Activated naive CD4-positive, alpha-beta T cell treated with anti-CD3 and anti-CD28 coated beads, Interleukin-2, amount 50 U/mL, for 16 hours (primary cell): ENCODE measurements around the gene SEL1L3.

Experiments used
- DNase-seq: peaks from one replicate; pipeline ENCODE4 v3.0.0-alpha.2; 2020

The SEL1L3 gene

DNA sequence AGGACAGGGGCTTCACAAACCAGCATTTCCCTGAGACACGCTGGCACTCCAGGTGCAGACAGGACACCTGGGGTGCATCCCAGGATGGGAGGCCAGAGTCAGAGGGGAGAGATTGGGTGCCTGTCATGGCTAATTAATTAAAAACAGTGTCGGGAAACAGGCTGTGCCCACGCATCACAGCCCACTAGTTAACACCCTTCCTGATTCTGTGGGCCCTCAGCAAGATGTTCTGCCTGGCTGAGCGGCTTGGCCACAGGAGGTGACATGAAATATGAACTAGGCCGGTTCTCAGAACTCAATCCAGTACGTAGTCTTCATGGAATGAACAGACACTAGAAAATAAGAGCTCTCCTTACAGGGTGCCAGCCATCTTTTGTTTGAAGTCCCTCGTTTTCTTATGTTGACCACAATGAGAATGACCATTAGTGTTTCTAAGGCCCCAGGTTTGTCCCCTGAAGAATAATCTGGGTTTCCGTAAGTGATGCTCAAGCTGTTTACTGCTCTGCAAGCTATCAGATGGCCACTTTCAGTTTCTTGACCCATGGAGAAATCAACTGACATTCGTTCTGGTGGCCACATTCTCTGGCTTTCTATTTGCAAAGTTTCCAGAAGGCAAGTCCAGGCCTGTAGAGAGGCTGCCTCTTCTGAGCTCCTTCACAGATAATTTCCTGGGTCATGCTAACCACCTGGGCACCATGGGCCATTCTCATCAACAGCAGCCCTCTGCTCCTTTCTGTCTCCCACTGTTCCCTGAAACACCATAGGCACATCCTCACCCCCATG, 134.9 kb downstream of the SEL1L3 start:
- DNase-seq = no peak

DNA sequence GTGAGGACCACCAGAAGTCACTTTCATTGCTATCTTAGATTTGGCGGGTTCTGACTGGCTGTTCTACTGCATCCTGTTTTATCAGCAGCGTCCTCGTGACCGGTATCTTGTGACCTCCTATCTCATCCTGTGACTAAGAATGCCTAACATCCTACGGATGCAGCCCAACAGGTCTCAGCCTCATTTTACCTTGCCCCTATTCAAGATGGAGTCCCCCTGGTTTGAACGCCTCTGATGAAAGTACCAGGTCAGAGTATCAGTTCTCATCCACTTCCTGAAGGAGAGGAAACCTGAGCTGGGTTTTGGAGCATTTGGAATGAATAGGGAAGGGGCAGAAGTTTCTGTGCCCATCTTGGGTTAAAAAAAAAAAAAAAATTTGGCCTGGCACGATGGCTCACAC, 136.9 kb downstream of the SEL1L3 start:
- no peak for DNase-seq

DNA sequence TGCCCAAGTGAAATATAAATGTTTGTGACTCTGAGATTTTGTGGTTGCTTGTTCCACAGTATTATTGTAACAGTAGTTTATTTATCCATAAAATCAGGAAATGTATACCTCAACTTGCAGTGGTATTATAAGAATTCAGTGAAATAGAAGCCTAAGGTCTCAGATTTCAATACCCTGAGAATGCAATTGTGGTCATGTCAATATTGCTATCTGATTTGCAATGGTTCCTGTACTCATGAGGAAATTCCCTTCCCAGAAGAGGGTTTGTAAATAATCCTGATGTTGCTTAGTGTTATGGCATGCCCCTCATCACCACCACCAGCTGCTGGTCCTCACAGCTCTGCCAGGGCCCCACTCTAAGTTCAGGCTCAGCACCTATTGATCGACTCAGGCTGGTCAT, 139.4 kb downstream of the SEL1L3 start:
- DNase-seq = no peak

GRCh38 chr4:25722964-25723363, 139.8 kb downstream of the SEL1L3 start:
- DNase-seq = no peak

DNA sequence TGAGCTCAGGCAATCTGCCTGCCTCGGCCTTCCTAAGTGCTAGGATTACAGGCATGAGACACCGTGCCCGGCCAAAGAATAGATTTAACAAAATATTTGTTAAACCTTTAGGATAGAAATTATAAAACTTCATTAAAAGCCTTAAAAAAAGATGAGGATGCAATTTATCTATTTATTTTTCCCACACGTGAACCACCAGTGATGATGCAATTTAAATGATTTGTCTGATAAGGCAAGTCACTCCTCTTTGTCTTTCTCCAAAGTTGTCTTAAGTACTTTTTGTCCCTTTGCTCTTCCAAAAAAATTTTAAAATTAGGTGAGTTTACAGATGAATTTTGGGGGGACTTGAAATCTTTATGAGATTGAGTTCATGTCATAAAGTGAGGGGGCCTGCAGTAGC, 149.0 kb downstream of the SEL1L3 start:
- no peak for DNase-seq

- no peak for DNase-seq
These were observed 150.2 kb downstream of the SEL1L3 start for GRCh38 chr4:25712611-25713010.

DNA sequence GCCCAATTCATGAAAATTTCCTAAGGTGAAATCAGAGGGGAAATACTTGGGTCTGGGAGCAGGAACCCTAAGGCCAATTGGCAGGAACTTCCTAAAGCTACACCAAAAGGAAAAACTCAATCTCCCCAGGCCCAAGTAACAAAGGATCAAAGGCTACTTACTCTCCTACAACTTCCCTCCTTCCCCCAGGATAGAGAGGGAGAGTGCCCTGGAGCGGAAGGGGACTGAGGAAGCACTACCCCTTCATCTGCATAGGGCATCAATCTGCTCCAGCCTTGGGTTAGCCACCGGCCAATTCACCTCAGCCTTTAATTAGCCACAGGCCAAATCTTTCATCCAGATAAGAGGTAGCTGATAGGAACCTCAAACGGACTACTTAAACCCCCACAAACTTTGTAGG, 152.2 kb downstream of the SEL1L3 start:
- DNase-seq = no peak

DNA sequence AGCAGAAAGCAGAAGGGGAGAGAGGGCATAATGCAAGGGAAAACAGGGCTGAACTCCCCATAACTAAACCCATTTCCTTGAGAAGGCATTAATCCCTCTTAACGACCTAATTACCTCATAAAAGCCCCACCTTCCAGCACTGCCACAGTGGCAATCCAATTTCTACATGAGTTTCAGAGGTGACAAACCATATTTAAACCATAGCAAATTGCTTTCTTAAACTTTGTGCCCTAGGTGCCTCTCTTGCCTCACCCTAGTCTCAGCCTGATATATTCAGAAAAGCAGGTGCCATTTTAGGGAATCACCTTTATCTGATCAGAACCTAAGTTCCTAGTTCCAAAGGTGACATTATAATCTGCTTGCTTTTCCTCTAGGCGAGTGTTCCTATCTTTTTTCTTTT, 158.3 kb downstream of the SEL1L3 start:
- no peak for DNase-seq

GRCh38 chr4:25703731-25704388, 158.9 kb downstream of the SEL1L3 start:
- no peak for DNase-seq

- no peak for DNase-seq
These were observed 159.9 kb downstream of the SEL1L3 start for GRCh38 chr4:25702848-25703247.

DNA sequence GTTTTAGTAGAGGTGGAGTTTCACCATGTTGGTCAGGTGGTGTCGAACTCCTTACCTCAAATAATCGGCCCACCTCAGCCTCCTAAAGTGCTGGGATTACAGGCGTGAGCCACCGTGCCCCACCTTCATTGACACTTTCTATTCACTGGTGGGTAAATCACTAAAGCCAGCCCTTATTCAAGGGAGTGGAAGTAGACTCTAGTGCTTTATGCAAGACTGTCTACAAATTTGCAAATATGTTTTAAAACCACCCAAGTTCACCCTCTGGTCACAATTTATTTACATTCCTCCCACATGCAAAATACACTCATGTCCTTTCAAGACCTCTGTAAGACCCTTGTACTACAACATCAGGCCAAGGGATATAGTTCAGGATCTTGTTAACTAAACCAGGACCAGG, 162.1 kb downstream of the SEL1L3 start:
- DNase-seq = no peak

DNA sequence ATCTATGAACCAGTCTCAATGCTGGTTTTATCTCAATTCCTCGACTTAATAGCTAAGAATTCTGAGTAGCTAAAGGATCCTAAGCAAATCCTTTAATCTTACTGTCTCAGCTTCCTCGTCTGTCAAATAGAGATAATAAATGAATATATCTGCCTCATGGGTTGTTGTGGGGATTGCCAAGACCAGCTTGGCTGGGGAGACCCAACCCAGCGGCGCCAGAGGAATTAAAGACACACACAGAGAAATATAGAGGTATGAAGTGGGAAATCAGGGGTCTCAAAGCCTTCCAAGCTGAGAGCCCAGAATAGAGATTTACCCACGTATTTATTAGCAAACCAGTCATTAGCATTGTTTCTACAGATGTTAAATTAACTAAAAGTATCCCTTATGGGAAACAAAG, 165.3 kb downstream of the SEL1L3 start:
- DNase-seq = no peak
